ENCODE results near the gene SMYD4. TPM values are rescaled to one million over a fixed set of nuclear protein-coding genes. Genes with fewer than 3 reads are reported as not detected.

SMYD4 gene
- total and polyA plus RNA-seq, 9 of the 15 experiments (the other 6 are each of a cell fraction or from before 2014, with no cell fraction given) = 1.3 to 10.2 (median 6.7) TPM

GRCh38 chr17:1870592-1870991 is 40.9 kb upstream of the SMYD4 start:
- H3K4me2 ChIP-seq (ENCODE audit: insufficient read depth, low read length) = no peak overlapping the region
- no peaks in the 10 kb centered on the region; the same call in 2 of the 3 replicates for H3K79me2 ChIP-seq (ENCODE audit: control insufficient read depth, insufficient read depth, low read length)
- no peaks in the 10 kb centered on the region for H3K27me3 ChIP-seq (ENCODE audit: control insufficient read depth in 2 of 2, insufficient read depth in 2 of 2, low read length in 2 of 2)
- no peak overlapping the region for H2AFZ ChIP-seq (ENCODE audit: low read depth, low read length)
- no peak overlapping the region for H3K4me3 ChIP-seq
- H3K9me3 ChIP-seq (replicated peaks; ENCODE audit: control insufficient read depth, insufficient read depth, low read depth, low read length) = no peaks in the 10 kb centered on the region
- CTCF ChIA-PET (ENCODE audit: low intra/inter-chr PET ratio) = no interaction called here
- peaks cover 3% of the 10 kb centered on the region for H3K9me1 ChIP-seq (ENCODE audit: control insufficient read depth, insufficient read depth, low read length)
- FAIRE-seq = no peak
- in situ Hi-C loops (cut with MboI) = no loop called here
- H4K20me1 ChIP-seq (replicated peaks; ENCODE audit: control insufficient read depth, insufficient read depth, low read length) = no peaks in the 10 kb centered on the region; the same call in 1 of the 2 replicates
- BruUV-seq (replicated peaks) = no TSS peak
- ATAC-seq = no peak
- no peak for TF ChIP-seq THAP12 (CRISPR knock-in tag; IDR thresholded peaks at IDR 0.05)
- TF ChIP-seq KAT2B (IDR thresholded peaks at IDR 0.05; ENCODE audit: low read depth, low read length) = no peak
- no peak for TF ChIP-seq THRAP3 (IDR thresholded peaks at IDR 0.05; ENCODE audit: borderline replicate concordance)
- TF ChIP-seq TEAD1 (CRISPR knock-in tag; IDR thresholded peaks at IDR 0.05) = no peak
- TF ChIP-seq CHD4 (IDR thresholded peaks at IDR 0.05; ENCODE audit: insufficient read depth, insufficient replicate concordance, low read depth, low read length, poor library complexity, severe bottlenecking) = no peak
- TF ChIP-seq GABPA (tag; conservative IDR thresholded peaks at IDR 0.05; ENCODE audit: low read depth) = no peak
- no peak for TF ChIP-seq ARID3A (IDR thresholded peaks at IDR 0.05; ENCODE audit: borderline replicate concordance, low read depth, low read length)
- TF ChIP-seq ID3 (CRISPR knock-in tag; IDR thresholded peaks at IDR 0.05) = no peak
- no peak for TF ChIP-seq ID3 (tag; IDR thresholded peaks at IDR 0.05)
- 82% methylated on average over 3 of the region's 3 CpGs for WGBS (ENCODE audit: insufficient coverage, low coverage, missing lambda C conversion rate)
- DNase-seq (ENCODE audit: extremely low read depth in 1 of 4, low spot score in 3 of 4) = no peak
- POLR2A ChIA-PET = no interaction called here
- H3K36me3 ChIP-seq (ENCODE audit: control insufficient read depth, insufficient read depth, low read length) = peaks cover 60% of the 10 kb centered on the region; the same call in 2 of the 3 replicates
- H3K27ac ChIP-seq (ENCODE audit: extremely low read depth, low read depth, low read length) = no peak overlapping the region
- no peak overlapping the region for H3K9ac ChIP-seq (ENCODE audit: insufficient read depth in 1 of 2, low read depth in 2 of 2, low read length in 2 of 2)
- intact Hi-C loops (cut with micrococcal nuclease) = no loop called here
- no peaks in the 10 kb centered on the region for H3K4me1 ChIP-seq (replicated peaks in 1 of 2; ENCODE audit: control insufficient read depth in 2 of 2, insufficient read depth in 2 of 2, low read length in 2 of 2)

Data from K562 (cell line).